Loucy (cell line): ENCODE measurements around the gene ADARB2.

Experiments
- CTCF ChIP-seq: fragments of 200-600 bp; sonication (generic); conservative IDR thresholded peaks from 2 replicates; pipeline ENCODE4 v1.5.1; 2014; ENCODE audit warnings: mild to moderate bottlenecking, antibody characterized with exemption, low read length
- EZH2phosphoT487 ChIP-seq: fragments of 200-600 bp; IDR thresholded peaks from 2 replicates; pipeline ENCODE4 v1.6.1; 2018; ENCODE audit warnings: antibody characterized with exemption, mild to moderate bottlenecking, moderate library complexity, borderline replicate concordance

GRCh38 chr10:1661416-1661815 lies 75.9 kb downstream of the ADARB2 start:
- no peak for TF ChIP-seq CTCF
- TF ChIP-seq EZH2phosphoT487 = no peak
